GM23338 (cell line): ENCODE results near the gene DGKG. TPM values are rescaled to one million over a fixed set of nuclear protein-coding genes. Genes with fewer than 3 reads are reported as not detected.

Experiments
- ATAC-seq: fragments of 200-7000 bp; cut with Tn5 transposase; 3 replicates; pipeline ENCODE4 v1.9.1; 2020
- DNase-seq: peaks from one replicate; pipeline ENCODE4 v3.0.0-alpha.2; 2015; ENCODE audit warnings: low spot score
- H2AFZ ChIP-seq: fragments of 200-600 bp; sonication (generic); 2 replicates; pipeline ENCODE4 v1.8.0; 2016; ENCODE audit warnings: antibody characterized with exemption, mild to moderate bottlenecking, moderate library complexity
- H3F3A ChIP-seq: fragments of 200-600 bp; sonication (generic); replicated peaks from 2 replicates; pipeline ENCODE4 v1.8.0; 2017; ENCODE audit warnings: antibody characterized with exemption, mixed run types, low read depth
- H3K27ac ChIP-seq: fragments of 200-600 bp; sonication (generic); 2 replicates; pipeline ENCODE4 v1.6.1; 2016; ENCODE audit warnings: low read depth
- H3K27me3 ChIP-seq: fragments of 200-600 bp; sonication (generic); 2 replicates; pipeline ENCODE4 v1.8.0; 2016; ENCODE audit warnings: mild to moderate bottlenecking, mixed run types, moderate library complexity; ENCODE audit not compliant: insufficient read depth
- H3K36me3 ChIP-seq: fragments of 200-600 bp; sonication (generic); 2 replicates; pipeline ENCODE4 v1.8.0; 2016; ENCODE audit warnings: mild to moderate bottlenecking; ENCODE audit not compliant: insufficient read depth
- H3K4me1 ChIP-seq: fragments of 200-600 bp; sonication (generic); 2 replicates; pipeline ENCODE4 v1.8.0; 2016; ENCODE audit warnings: mild to moderate bottlenecking, moderate library complexity; ENCODE audit not compliant: insufficient read depth
- H3K4me2 ChIP-seq: fragments of 200-600 bp; sonication (generic); 2 replicates; pipeline ENCODE4 v1.7.1; 2017; ENCODE audit warnings: mixed run types
- H3K4me3 ChIP-seq: fragments of 200-600 bp; sonication (generic); 2 replicates; pipeline ENCODE4 v1.6.1; 2016; ENCODE audit warnings: mixed run types
- H3K79me2 ChIP-seq: fragments of 200-600 bp; sonication (generic); replicated peaks from 2 replicates; pipeline ENCODE4 v1.8.0; 2017; ENCODE audit warnings: mild to moderate bottlenecking; ENCODE audit not compliant: insufficient read depth
- H3K9me2 ChIP-seq: fragments of 200-600 bp; sonication (generic); 2 replicates; pipeline ENCODE4 v1.8.0; 2017; ENCODE audit not compliant: insufficient read depth
- H4K20me1 ChIP-seq: fragments of 200-600 bp; sonication (generic); replicated peaks from 2 replicates; pipeline ENCODE4 v1.8.0; 2017; ENCODE audit warnings: mild to moderate bottlenecking; ENCODE audit not compliant: insufficient read depth
- H3K27ac Mint-ChIP-seq: 2 replicates; pipeline ENCODE4 v1.8.0; 2020; ENCODE audit warnings: inconsistent platforms, mild to moderate bottlenecking, moderate library complexity, mixed read lengths
- H3K27me3 Mint-ChIP-seq: 3 replicates; pipeline ENCODE4 v1.8.0; 2022; ENCODE audit warnings: low read depth, mild to moderate bottlenecking, moderate library complexity, mixed read lengths, inconsistent platforms; ENCODE audit not compliant: insufficient read depth, poor library complexity
- H3K36me3 Mint-ChIP-seq: 3 replicates; pipeline ENCODE4 v1.8.0; 2021; ENCODE audit warnings: low read depth, mild to moderate bottlenecking, inconsistent platforms, moderate library complexity, mixed read lengths
- H3K4me1 Mint-ChIP-seq: 3 replicates; pipeline ENCODE4 v1.8.0; 2020; ENCODE audit warnings: mild to moderate bottlenecking, inconsistent platforms, mixed read lengths
- H3K4me3 Mint-ChIP-seq: 3 replicates; pipeline ENCODE4 v1.8.0; 2021; ENCODE audit warnings: moderate library complexity, mild to moderate bottlenecking, inconsistent platforms, mixed read lengths
- H3K9me3 Mint-ChIP-seq: 3 replicates; pipeline ENCODE4 v1.8.0; 2020; ENCODE audit warnings: moderate library complexity, mild to moderate bottlenecking, inconsistent platforms, mixed read lengths
- CREB1 ChIP-seq: fragments of 250-450 bp; sonication (Bioruptor Pico); IDR thresholded peaks from 2 replicates; pipeline ENCODE4 v1.5.0; 2020; ENCODE audit warnings: low read depth, mild to moderate bottlenecking, moderate library complexity
- CTCF ChIP-seq, 2 experiments: fragments of 200-600 bp in 1 of 2; sonication (generic) in 1 of 2; conservative IDR thresholded peaks; 2 replicates each; pipeline versions ENCODE4 v1.5.1 to v1.6.1; 2016 to 2017; ENCODE audit warnings: antibody characterized with exemption in 2 of 2, low read depth in 2 of 2, mild to moderate bottlenecking in 2 of 2, moderate library complexity in 1 of 2
- ETS1 ChIP-seq: IDR thresholded peaks from 2 replicates; pipeline ENCODE4 v1.6.1; 2016; ENCODE audit warnings: antibody characterized with exemption
- EZH2 ChIP-seq: fragments of 200-600 bp; sonication (generic); IDR thresholded peaks from one replicate; pipeline ENCODE4 v1.8.0; 2017; ENCODE audit warnings: antibody characterized with exemption, mild to moderate bottlenecking, low read depth; ENCODE audit not compliant: unreplicated experiment
- EZH2phosphoT487 ChIP-seq: fragments of 200-600 bp; sonication (generic); IDR thresholded peaks from one replicate; pipeline ENCODE4 v1.8.1; 2018; ENCODE audit warnings: antibody characterized with exemption; ENCODE audit not compliant: unreplicated experiment
- JUNB ChIP-seq: IDR thresholded peaks from one replicate; pipeline ENCODE4 v1.6.1; 2016; ENCODE audit warnings: antibody characterized with exemption; ENCODE audit not compliant: unreplicated experiment
- NANOG ChIP-seq: IDR thresholded peaks from 2 replicates; pipeline ENCODE4 v1.6.1; 2016; ENCODE audit warnings: antibody characterized with exemption, borderline replicate concordance
- POLR2AphosphoS5 ChIP-seq: IDR thresholded peaks from 2 replicates; pipeline ENCODE4 v1.6.1; 2016; ENCODE audit warnings: antibody characterized with exemption, low read depth
- STAT1 ChIP-seq: IDR thresholded peaks from one replicate; pipeline ENCODE4 v1.6.1; 2016; ENCODE audit warnings: antibody characterized with exemption; ENCODE audit not compliant: unreplicated experiment
- ZNF114 ChIP-seq: fragments of 250-450 bp; sonication (Bioruptor Pico); IDR thresholded peaks from 2 replicates; pipeline ENCODE4 v1.5.0; 2020; ENCODE audit warnings: mild to moderate bottlenecking, moderate library complexity
- ZNF331 ChIP-seq: fragments of 250-450 bp; sonication (Bioruptor Pico); IDR thresholded peaks from 2 replicates; pipeline ENCODE4 v1.5.0; 2020; ENCODE audit warnings: low read depth, mild to moderate bottlenecking, moderate library complexity
- polyA plus RNA-seq: library from polyadenylated mRNA; unstranded; fragments of >200 nt; fragmentation: Nextera tagmentation; extraction: Ambion mirVana; gene quantifications from 2 replicates; pipeline ENCODE4 v1.2.1, GENCODE V29; 2016
- total RNA-seq: library from RNA; depleted of rRNA; stranded (reverse); fragments of >200 nt; shearing (Covaris generic); gene quantifications from 2 replicates; pipeline ENCODE4 v1.2.3, GENCODE V29; 2014
- TF ChIP-seq, protein P1 (sequence below): IDR thresholded peaks from one replicate; pipeline ENCODE4 v1.6.1; 2018; ENCODE audit warnings: antibody characterized with exemption; ENCODE audit not compliant: unreplicated experiment
- TF ChIP-seq, protein P2 (sequence below): fragments of 250-450 bp; sonication (Bioruptor Pico); IDR thresholded peaks from 2 replicates; pipeline ENCODE4 v1.5.0; 2020; ENCODE audit warnings: mild to moderate bottlenecking, moderate library complexity

DGKG gene
- total and polyA plus RNA-seq, 2 experiments from 2014 or later = 0.14 to 0.31 TPM

DNA sequence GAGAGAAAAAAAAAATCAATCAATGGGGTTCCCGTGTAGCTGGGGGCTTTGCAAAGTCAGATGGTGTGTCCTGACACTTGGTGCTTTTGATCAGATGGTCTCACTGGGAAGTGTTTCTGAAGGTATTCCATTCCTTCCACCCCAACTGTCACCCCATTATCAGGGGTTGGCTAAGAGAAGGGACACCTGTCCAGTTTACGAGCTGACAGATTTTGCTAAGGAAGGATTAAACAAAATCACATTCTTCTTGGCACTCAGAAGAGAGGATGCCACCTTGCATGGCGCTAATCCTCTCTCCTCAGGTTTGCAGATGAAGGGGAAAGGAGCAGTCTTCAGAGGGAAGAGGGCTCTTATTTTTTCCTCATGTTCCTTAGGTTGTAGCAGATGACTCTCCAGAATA, 149.4 kb downstream of the DGKG start:
- Histone ChIP-seq H3K79me2 (no peaks in the 10 kb centered on the region), H3F3A (0 out of 2 replicates have a peak, but pooled peaks cover 6% of the 10 kb centered on the region), H3K4me3 (no peak overlapping the region), H3K9me2 (no peaks in the 10 kb centered on the region), H3K4me1 (peaks cover 17% of the 10 kb centered on the region), H3K36me3 (no peaks in the 10 kb centered on the region), H3K4me2 (no peak overlapping the region), H4K20me1 (no peaks in the 10 kb centered on the region), H2AFZ (no peak overlapping the region), H3K27ac (no peak overlapping the region), H3K27me3 (no peaks in the 10 kb centered on the region)
- Mint-ChIP-seq H3K4me1 (peaks cover 43% of the 10 kb centered on the region), H3K27ac (no peak overlapping the region), H3K9me3 (no peaks in the 10 kb centered on the region), H3K27me3 (peaks cover 5% of the 10 kb centered on the region), H3K4me3 (no peak overlapping the region), H3K36me3 (no peaks in the 10 kb centered on the region)
- TF ChIP-seq, protein P1, sequence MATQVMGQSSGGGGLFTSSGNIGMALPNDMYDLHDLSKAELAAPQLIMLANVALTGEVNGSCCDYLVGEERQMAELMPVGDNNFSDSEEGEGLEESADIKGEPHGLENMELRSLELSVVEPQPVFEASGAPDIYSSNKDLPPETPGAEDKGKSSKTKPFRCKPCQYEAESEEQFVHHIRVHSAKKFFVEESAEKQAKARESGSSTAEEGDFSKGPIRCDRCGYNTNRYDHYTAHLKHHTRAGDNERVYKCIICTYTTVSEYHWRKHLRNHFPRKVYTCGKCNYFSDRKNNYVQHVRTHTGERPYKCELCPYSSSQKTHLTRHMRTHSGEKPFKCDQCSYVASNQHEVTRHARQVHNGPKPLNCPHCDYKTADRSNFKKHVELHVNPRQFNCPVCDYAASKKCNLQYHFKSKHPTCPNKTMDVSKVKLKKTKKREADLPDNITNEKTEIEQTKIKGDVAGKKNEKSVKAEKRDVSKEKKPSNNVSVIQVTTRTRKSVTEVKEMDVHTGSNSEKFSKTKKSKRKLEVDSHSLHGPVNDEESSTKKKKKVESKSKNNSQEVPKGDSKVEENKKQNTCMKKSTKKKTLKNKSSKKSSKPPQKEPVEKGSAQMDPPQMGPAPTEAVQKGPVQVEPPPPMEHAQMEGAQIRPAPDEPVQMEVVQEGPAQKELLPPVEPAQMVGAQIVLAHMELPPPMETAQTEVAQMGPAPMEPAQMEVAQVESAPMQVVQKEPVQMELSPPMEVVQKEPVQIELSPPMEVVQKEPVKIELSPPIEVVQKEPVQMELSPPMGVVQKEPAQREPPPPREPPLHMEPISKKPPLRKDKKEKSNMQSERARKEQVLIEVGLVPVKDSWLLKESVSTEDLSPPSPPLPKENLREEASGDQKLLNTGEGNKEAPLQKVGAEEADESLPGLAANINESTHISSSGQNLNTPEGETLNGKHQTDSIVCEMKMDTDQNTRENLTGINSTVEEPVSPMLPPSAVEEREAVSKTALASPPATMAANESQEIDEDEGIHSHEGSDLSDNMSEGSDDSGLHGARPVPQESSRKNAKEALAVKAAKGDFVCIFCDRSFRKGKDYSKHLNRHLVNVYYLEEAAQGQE = no peak
- no peak for TF ChIP-seq JUNB
- no peak for TF ChIP-seq EZH2
- no peak for TF ChIP-seq EZH2phosphoT487
- TF ChIP-seq NANOG = no peak
- TF ChIP-seq, protein P2, sequence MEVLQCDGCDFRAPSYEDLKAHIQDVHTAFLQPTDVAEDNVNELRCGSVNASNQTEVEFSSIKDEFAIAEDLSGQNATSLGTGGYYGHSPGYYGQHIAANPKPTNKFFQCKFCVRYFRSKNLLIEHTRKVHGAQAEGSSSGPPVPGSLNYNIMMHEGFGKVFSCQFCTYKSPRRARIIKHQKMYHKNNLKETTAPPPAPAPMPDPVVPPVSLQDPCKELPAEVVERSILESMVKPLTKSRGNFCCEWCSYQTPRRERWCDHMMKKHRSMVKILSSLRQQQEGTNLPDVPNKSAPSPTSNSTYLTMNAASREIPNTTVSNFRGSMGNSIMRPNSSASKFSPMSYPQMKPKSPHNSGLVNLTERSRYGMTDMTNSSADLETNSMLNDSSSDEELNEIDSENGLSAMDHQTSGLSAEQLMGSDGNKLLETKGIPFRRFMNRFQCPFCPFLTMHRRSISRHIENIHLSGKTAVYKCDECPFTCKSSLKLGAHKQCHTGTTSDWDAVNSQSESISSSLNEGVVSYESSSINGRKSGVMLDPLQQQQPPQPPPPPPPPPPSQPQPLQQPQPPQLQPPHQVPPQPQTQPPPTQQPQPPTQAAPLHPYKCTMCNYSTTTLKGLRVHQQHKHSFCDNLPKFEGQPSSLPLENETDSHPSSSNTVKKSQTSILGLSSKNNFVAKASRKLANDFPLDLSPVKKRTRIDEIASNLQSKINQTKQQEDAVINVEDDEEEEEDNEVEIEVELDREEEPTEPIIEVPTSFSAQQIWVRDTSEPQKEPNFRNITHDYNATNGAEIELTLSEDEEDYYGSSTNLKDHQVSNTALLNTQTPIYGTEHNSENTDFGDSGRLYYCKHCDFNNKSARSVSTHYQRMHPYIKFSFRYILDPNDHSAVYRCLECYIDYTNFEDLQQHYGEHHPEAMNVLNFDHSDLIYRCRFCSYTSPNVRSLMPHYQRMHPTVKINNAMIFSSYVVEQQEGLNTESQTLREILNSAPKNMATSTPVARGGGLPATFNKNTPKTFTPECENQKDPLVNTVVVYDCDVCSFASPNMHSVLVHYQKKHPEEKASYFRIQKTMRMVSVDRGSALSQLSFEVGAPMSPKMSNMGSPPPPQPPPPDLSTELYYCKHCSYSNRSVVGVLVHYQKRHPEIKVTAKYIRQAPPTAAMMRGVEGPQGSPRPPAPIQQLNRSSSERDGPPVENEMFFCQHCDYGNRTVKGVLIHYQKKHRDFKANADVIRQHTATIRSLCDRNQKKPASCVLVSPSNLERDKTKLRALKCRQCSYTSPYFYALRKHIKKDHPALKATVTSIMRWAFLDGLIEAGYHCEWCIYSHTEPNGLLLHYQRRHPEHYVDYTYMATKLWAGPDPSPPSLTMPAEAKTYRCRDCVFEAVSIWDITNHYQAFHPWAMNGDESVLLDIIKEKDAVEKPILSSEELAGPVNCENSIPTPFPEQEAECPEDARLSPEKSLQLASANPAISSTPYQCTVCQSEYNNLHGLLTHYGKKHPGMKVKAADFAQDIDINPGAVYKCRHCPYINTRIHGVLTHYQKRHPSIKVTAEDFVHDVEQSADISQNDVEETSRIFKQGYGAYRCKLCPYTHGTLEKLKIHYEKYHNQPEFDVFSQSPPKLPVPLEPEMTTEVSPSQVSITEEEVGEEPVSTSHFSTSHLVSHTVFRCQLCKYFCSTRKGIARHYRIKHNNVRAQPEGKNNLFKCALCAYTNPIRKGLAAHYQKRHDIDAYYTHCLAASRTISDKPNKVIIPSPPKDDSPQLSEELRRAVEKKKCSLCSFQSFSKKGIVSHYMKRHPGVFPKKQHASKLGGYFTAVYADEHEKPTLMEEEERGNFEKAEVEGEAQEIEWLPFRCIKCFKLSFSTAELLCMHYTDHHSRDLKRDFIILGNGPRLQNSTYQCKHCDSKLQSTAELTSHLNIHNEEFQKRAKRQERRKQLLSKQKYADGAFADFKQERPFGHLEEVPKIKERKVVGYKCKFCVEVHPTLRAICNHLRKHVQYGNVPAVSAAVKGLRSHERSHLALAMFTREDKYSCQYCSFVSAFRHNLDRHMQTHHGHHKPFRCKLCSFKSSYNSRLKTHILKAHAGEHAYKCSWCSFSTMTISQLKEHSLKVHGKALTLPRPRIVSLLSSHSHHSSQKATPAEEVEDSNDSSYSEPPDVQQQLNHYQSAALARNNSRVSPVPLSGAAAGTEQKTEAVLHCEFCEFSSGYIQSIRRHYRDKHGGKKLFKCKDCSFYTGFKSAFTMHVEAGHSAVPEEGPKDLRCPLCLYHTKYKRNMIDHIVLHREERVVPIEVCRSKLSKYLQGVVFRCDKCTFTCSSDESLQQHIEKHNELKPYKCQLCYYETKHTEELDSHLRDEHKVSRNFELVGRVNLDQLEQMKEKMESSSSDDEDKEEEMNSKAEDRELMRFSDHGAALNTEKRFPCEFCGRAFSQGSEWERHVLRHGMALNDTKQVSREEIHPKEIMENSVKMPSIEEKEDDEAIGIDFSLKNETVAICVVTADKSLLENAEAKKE (CRISPR knock-in tag) = no peak
- TF ChIP-seq ZNF331 (CRISPR knock-in tag) = no peak
- TF ChIP-seq CTCF (conservative IDR thresholded peaks at IDR 0.05; ENCODE audit: low read depth in 2 of 2) = no peak
- no peak for TF ChIP-seq ETS1
- no peak for TF ChIP-seq STAT1
- no peak for TF ChIP-seq CREB1
- no peak for TF ChIP-seq POLR2AphosphoS5
- no peak for TF ChIP-seq ZNF114
- DNase-seq (no peak), ATAC-seq (no peak)
